Body of pancreas (tissue), 4 donors: ENCODE results near the gene RAP1GAP2. TPM values are rescaled to one million over a fixed set of nuclear protein-coding genes. Genes with fewer than 3 reads are reported as not detected.

Experiments
- ATAC-seq: fragments of 150-250 bp; one replicate; pipeline ENCODE4 v1.9.1; 2016
- DNase-seq, 4 donors: peaks; one replicate each; pipeline ENCODE4 v3.0.0-alpha.2; 2019
- H3K27ac ChIP-seq, 4 donors: fragments of 200-600 bp; sonication (generic); 1 replicate in 3 of 4; 2 replicates in 1 of 4; pipeline versions ENCODE4 v1.5.1 to v1.6.1; 2016 to 2019; ENCODE audit warnings: mild to moderate bottlenecking in 1 of 4, mixed read lengths in 1 of 4, moderate library complexity in 1 of 4
- H3K27me3 ChIP-seq, 2 donors: fragments of 200-600 bp; sonication (generic); one replicate each; pipeline ENCODE4 v1.6.0; 2016; ENCODE audit warnings: mild to moderate bottlenecking in 1 of 2
- H3K36me3 ChIP-seq, 2 donors: fragments of 200-600 bp; sonication (generic); replicated peaks in 1 of 2; 2 replicates each; pipeline ENCODE4 v1.5.1; 2016; ENCODE audit warnings: low read depth in 2 of 2; ENCODE audit not compliant: insufficient read depth in 1 of 2
- H3K4me1 ChIP-seq: fragments of 200-600 bp; sonication (generic); one replicate; pipeline ENCODE4 v1.6.0; 2016
- H3K4me3 ChIP-seq, 2 donors: fragments of 200-600 bp; sonication (generic); 1 replicate in 1 of 2; 2 replicates in 1 of 2; pipeline ENCODE4 v1.5.1; 2016 to 2019
- H3K9me3 ChIP-seq, 3 donors: fragments of 200-600 bp; sonication (generic); 1 replicate in 2 of 3; 2 replicates in 1 of 3; pipeline ENCODE4 v1.5.1; 2016
- CTCF ChIP-seq, 7 experiments: fragments of 450-650 bp in 4 of 7; fragments of 200-600 bp in 3 of 7; sonication (generic) in 3 of 7; IDR thresholded peaks; one replicate each; pipeline ENCODE4 v1.5.1; 2016 to 2019; ENCODE audit warnings: antibody characterized with exemption in 7 of 7
- POLR2A ChIP-seq, 3 donors: fragments of 450-650 bp; IDR thresholded peaks; one replicate each; pipeline ENCODE4 v1.6.1; 2016; ENCODE audit warnings: antibody characterized with exemption in 3 of 3, mild to moderate bottlenecking in 2 of 3
- WGBS, 2 donors: methylation state at CpG; one replicate each; pipeline ENCODE4 v1.1.5; 2017; 5-methylcytosine and 5-hydroxymethylcytosine counted together
- intact Hi-C: fragments of 100-400 bp; cut with DNase I; formaldehyde crosslinking; loops from one replicate; pipeline ENCODE4 v1.15.1; 2023
- total RNA-seq, 2 donors: library from RNA; depleted of rRNA; stranded (reverse); fragments of >200 nt; gene quantifications; one replicate each; pipeline ENCODE4 v1.1.0, GENCODE V29; 2016

RAP1GAP2 gene
- total RNA-seq, 2 donors from 2014 or later: 21.8 to 81.1 TPM

DNA sequence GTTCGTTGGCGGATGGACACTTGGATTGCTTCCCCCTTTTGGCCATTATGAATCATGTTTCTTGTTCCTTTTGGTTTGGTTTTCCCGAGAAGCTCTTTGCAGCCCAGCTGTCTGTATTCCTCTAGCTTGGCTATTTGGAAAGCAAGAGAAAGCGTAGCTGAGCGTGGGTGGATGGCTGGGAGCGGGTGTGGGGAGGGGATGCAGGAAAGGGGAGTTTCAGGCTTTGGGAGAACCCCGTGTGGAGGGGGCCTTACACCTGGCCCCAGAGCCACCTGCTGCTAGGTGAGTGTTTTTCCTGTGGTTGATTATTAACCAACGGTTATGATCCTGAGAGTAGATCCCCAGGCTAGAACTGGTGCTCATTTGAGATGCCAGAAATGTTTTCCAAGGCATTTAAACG is 103.7 kb downstream of the RAP1GAP2 start:
- intact Hi-C loops: no loop called here
- ATAC-seq: peak; percentile 52
- Histone ChIP-seq H3K4me1 (peaks cover 100% of the 10 kb centered on the region), H3K36me3 (no peaks in the 10 kb centered on the region), H3K4me3 (no peak overlapping the region), H3K9me3 (no peaks in the 10 kb centered on the region), H3K27ac (peak overlapping the region; percentile 71 to 98 (median 94)), H3K27me3 (no peaks in the 10 kb centered on the region)
- 7 to 16% methylated on average over 9 of the region's 9 CpGs for WGBS, 2 donors
- DNase-seq: peak; percentile 74 to 91 (median 84)
- TF ChIP-seq POLR2A (IDR thresholded peaks at IDR 0.05) (peak in 2 of 3 donors; percentile 30 to 60), CTCF (IDR thresholded peaks at IDR 0.05) (no peak)

DNA sequence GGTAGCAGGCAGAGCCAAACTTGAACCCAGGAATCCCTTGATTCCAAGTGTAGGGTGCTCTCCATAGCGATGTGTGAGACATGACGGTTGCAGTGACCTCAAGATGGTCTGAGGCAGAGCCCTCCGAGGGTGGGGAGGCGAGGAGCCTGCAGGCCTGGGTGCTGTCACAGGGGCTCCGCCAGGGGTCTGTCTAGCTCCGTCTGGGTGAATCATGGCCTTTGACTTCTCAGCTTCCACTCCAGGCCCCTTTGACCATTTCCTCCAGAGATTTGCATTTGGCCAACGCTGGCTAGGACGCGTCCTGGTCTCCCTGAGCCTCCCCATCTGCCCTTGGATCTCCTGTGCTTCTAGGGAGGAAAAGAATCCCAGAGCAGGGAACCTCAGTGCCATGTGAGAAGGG is 104.6 kb downstream of the RAP1GAP2 start:
- Histone ChIP-seq H3K4me3 (no peak overlapping the region), H3K9me3 (no peaks in the 10 kb centered on the region), H3K27me3 (no peaks in the 10 kb centered on the region), H3K36me3 (no peaks in the 10 kb centered on the region), H3K4me1 (peaks cover 99% of the 10 kb centered on the region), H3K27ac (peak overlapping the region; percentile 71 to 98 (median 94))
- 69 to 77% methylated on average over 8 to 9 of the region's 9 CpGs for WGBS, 2 donors
- intact Hi-C loops: no loop called here
- TF ChIP-seq CTCF (IDR thresholded peaks at IDR 0.05) (no peak), POLR2A (IDR thresholded peaks at IDR 0.05) (no peak)
- no peak for DNase-seq
- ATAC-seq: no peak

GRCh38 chr17:2901582-2901981 is 105.3 kb downstream of the RAP1GAP2 start:
- peaks cover 92% of the 10 kb centered on the region for H3K4me1 ChIP-seq
- peak; percentile 27 for ATAC-seq
- peak overlapping the region; percentile 71 to 98 (median 94) for H3K27ac ChIP-seq
- no peaks in the 10 kb centered on the region for H3K27me3 ChIP-seq
- intact Hi-C loops: no loop called here
- no peak overlapping the region for H3K4me3 ChIP-seq
- H3K36me3 ChIP-seq: no peaks in the 10 kb centered on the region
- 7 to 24% methylated on average over 4 of the region's 4 CpGs for WGBS, 2 donors
- TF ChIP-seq POLR2A (IDR thresholded peaks at IDR 0.05) (peak in 2 of 3 donors; percentile 37 to 52), CTCF (IDR thresholded peaks at IDR 0.05) (no peak)
- DNase-seq: peak; percentile 70 to 86 (median 78)
- no peaks in the 10 kb centered on the region for H3K9me3 ChIP-seq

DNA sequence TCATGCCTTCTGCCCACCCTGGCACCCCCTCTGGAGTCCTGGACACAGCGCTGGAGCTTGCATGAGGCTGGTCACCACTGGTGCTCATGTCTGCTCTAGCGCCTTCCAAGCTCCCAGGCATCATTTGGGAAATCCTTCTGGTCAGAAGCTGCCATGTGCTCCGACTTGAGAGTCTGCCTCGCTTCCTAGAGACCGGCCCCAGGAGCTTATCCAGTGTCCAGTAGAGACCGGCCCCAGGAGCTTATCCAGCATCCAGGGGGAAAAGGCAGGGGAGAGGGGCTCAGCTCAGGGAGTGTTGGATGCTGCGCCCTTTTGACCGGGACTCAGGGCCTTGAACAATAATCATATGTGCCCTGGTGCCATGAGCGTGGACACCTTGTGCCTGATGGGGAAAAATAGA is 106.3 kb downstream of the RAP1GAP2 start:
- WGBS, 2 donors: 79 to 87% methylated on average over 3 to 8 of the region's 9 CpGs
- ATAC-seq (no peak), DNase-seq (no peak)
- Histone ChIP-seq H3K27ac (peak overlapping the region; percentile 81 to 98 (median 94)), H3K9me3 (no peaks in the 10 kb centered on the region), H3K27me3 (no peaks in the 10 kb centered on the region), H3K4me3 (no peak overlapping the region), H3K36me3 (no peaks in the 10 kb centered on the region), H3K4me1 (peaks cover 82% of the 10 kb centered on the region)
- intact Hi-C loops: no loop called here
- no peak for TF ChIP-seq POLR2A (IDR thresholded peaks at IDR 0.05)
- TF ChIP-seq CTCF (IDR thresholded peaks at IDR 0.05): no peak
